HG02970 (cell line): Measurements from ENCODE around the gene GPR3.
"Not testable (repeated sequence)": the region's sequence is repeated elsewhere in the genome, so short reads cannot be mapped to it uniquely, and the experiment has no call there.

ENCODE experiments used
- ATAC-seq: cut with Tn5 transposase; IDR thresholded peaks from one replicate; pipeline ENCODE4 v1.9.1; 2021; ENCODE audit warnings: mild to moderate bottlenecking, moderate library complexity, moderate number of reproducible peaks; ENCODE audit not compliant: unreplicated experiment, low FRiP score

Gene GPR3

GRCh38 chr1:27397110-27397509 lies 4.7 kb downstream of the GPR3 start:
- ATAC-seq = no peak

GRCh38 chr1:27397749-27398148 lies 5.3 kb downstream of the GPR3 start:
- no peak for ATAC-seq

DNA sequence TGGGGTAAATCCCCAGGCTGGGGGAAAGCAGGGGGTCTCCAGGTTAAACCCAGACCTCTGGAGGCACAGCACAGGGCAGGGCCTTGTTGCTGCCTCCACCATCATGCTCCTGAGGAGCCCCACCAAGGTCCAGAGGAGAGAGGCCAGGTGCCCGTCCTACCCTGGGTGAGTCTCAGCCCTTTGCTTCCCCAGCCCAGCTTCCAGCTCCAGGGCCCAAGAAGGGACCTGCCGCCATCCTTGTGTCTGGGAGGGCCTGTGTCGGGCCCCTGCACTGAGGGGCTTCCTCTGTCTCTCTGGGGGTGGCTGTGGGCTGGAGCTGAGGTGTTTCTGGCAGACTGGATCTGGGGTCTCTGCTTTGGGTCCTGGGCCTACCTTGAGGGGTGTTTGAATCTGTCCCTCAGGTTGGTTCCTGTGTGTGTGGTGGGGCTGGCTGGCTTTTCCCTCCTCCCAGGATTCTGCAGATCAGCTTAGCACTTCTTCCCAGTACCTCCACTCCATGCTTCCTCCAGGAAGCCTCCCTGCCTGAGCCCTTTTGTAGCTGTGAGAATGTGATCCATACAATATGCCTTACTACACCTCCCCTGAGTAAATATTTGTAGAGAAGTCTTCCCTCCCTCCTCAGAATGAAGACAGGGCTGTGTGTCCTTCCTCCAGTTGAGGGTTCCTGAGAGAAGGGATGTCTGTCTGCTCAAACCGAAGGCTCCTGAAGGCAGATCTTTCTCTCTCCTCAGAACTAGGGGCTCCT lies 6.2 kb downstream of the GPR3 start:
- no peak for ATAC-seq

GRCh38 chr1:27399251-27400025 lies 7.0 kb downstream of the GPR3 start:
- no peak for ATAC-seq

DNA sequence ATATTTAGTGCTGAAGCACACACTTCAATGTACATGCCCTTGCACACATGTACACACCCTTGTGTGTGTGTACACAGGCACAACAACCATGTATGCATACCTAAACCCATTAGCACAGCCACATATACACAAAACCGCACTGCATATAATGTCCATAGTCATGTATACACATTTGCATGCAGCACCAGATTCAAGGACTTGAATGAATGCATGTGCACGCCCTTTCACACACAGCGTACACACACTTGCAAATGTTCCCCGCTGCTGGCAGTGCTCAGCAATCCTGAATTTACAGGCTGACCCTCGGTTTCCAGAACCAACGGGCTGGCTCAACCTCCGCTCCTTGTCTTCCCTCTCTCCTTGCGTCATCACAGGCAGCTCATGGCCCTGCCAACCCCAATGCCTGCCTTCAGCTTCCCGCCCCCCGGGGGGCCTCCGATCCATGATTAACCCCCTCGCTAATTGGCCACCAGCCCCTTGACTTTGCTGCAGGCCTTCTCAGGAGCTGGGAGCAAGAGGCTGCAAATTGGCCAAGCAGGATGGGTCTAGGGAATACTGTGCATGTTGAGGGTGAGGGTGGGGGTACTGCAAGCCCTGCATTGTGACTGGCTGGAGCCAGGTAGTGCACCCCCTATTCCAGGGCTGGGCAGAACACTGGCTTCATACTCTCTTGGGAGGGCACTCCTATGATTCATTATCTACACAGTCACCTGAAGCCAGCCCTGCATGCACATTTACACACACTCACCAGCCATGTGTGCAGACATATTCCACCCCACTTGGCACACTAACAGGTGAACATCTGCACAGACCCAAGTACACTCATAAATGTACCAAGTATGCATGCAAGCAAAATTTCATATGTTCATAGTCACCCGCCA lies 7.9 kb downstream of the GPR3 start:
- ATAC-seq = no peak

- ATAC-seq = no peak
Observed at GRCh38 chr1:27400963-27401341, 8.5 kb downstream of the GPR3 start.

DNA sequence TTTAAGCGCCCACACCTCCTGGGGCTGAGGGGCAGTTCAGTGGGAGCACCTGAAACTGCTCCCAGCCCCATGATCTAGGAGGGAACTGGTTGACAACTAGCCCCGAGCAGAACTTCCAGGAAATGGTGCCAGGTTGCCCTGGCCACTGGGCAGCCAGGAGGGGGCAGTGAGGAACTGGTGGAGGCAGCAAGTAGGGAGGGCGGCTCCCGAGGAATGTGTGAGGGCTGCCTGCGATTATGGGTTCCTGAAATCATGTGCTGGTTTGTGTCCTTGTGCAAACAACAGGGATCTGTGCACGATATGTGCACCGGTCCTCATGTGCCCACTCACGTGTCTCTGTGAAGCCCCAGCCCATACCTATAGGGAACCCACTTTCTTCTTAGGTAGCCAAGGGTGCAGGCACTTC lies 9.9 kb downstream of the GPR3 start:
- ATAC-seq = no peak

DNA sequence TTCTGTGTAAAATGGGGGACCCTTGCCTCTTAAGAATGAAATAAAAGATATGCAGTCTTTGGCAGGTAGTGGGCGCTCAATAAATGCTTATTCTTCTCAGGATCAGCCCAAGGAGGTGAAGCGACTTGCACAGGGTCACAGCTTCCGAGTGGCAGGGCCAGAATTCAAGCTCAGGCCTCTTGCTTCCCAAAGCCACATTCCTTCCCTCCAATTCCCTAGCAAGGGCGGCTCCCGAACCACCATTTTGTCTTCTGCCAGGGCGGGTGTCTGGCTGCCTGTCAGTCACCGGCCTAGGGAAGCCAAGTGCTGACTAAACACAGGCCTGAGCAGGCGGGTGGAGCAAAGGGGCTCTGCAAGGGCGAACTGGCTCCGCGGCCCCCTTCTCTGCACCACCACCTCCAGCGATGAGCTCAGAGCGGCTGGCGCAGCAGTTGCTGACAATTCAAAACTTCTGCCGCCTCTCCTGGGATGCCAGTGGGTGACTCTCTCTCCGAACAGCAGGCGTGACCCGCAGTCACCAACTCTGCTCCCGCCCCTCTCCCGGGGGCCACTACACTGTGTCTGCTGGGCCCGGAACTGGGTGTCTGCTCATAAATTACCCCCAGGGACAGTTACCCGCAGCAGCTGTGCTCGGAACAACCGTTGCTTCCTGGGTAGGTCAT lies 10.8 kb downstream of the GPR3 start:
- ATAC-seq = no peak

DNA sequence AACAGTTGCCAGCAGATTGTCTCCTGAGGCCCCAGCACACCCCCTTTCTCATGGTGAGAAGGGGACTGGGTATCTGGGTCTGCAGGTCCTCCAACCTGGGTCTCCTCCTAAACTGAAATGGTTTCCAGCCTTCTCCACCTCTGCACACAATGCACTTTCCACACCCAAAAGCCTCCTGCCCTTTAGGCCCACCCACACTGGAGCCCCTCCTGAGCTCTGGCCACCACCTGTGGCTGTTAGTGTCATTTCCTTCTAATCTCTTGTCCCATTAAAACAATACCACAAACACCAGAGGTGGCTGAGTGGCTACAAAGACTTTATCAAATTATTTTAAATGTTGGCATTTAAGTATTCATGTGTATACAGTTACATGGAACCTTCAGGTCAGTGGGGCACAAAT lies 11.5 kb downstream of the GPR3 start:
- no peak for ATAC-seq

DNA sequence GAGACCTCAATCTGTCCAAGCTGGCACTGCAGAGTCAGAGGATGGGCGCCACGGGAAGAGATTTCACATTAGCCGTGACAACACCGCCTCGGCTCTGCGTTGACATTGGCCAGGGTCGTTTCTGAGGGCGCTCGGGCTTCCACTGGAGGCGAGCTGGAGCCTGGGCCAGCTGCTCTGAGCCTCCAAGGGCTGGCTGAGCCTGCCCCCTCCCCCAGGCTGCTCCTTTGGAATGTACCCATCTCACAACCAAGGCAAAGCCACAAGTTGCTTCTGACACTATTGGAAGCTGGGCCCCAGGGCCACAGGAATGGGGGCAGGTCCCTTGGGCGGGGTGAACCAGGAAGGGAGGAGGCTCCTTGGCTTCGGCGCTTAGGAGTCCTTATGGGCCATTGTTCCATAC lies 12.7 kb downstream of the GPR3 start:
- no peak for ATAC-seq

- ATAC-seq = not testable (repeated sequence)
Observed at GRCh38 chr1:27405598-27406361, 13.4 kb downstream of the GPR3 start.

- ATAC-seq = no peak
Observed at GRCh38 chr1:27406362-27406680, 13.9 kb downstream of the GPR3 start.

- not testable (repeated sequence) for ATAC-seq
Observed at GRCh38 chr1:27406791-27407190, 14.4 kb downstream of the GPR3 start.

- no peak for ATAC-seq
Observed at GRCh38 chr1:27408151-27408550, 15.7 kb downstream of the GPR3 start.

GRCh38 chr1:27409669-27410068 lies 17.2 kb downstream of the GPR3 start:
- no peak for ATAC-seq

DNA sequence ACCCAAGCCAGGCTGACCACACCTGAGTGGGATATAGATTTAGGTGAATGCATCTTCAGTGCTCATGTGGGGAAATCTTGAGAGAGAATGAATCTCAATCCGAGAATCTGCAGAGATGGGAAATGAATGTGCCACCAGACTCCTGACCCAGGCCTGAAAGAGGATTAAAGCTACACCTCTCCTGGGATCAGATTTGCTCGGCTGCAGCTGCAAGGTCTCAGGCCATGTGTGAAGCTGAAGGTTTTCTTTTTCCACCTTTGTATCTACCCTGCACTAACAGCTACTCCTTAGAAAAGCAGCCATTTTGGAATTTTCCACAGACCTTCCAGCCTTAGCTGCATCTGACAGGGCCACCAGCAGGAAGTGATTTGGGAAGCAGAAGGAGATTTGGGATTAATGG lies 18.3 kb downstream of the GPR3 start:
- no peak for ATAC-seq

DNA sequence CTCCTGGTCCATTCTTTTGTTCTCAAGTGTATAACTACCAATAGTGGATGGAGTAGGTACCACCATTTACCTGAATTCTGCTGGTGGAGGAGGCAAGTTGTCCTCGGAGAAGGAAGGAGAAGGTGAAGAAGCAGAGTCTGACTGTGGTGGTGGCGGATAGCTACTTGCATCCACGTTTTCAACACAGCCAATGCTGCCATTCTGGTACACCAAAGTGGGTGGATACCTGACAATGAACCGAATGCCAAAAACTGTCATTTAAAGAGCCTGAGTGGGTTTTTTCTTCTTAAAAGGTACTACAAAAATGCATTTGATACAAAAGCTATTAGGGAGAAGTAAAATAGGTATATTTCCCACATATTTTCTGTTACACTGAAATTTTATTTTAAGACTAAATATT lies 20.1 kb downstream of the GPR3 start:
- ATAC-seq = no peak

DNA sequence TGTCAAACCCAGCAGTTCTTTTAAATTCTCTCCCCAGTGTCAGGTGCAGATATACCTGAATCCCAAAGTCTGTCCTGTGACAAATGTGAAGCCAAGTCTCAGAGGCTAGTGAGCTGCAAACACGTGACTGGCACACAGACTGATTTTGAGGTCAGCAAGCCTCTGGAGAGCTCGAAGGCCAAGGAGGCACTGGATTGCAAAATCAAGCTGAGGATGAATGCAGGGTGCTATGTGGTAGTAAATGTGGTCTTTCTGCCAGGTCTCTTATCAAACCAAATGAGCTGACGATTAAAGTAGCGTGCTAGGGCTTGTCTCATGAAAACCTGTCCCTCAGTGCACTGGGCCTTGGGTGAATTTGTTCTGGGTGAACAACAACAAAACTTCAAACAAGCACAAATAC lies 20.6 kb downstream of the GPR3 start:
- no peak for ATAC-seq

DNA sequence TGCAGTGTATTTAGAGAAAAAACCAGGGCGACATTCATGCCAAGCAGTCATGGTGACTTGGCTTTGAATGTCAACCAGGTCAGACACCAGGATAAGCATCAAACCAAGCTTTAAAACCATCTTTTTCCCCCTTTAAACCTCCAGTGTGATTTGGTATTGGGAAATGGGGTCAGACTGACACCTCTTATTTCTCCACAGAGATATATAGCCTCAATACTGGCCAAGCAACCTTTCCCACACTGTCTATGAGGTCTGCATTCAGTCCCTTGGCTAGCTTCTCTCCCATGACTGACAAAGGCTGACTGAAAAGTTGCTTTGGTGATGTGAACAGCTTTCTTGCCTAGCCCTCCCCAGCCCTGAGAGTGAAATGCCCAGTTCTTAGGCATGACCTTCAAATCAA lies 21.7 kb downstream of the GPR3 start:
- no peak for ATAC-seq
